ENCODE data around the gene DLX3. TPM values are rescaled to one million over a fixed set of nuclear protein-coding genes. Genes with fewer than 3 reads are reported as not detected.

The DLX3 gene
- total RNA-seq, 3 donors from 2014 or later (not counting 1 experiment from before 2014, with no cell fraction given): not detected

GRCh38 chr17:49990921-49991320 lies 4.1 kb downstream of the DLX3 start:
- intact Hi-C loops (cut with micrococcal nuclease): no loop called here
- DNase-seq (no peak), ATAC-seq (no peak)
- no peak overlapping the region for H3K27ac Mint-ChIP-seq
- H3K9me3 ChIP-seq (ENCODE audit: control insufficient read depth, insufficient read depth, low read length): no peaks in the 10 kb centered on the region
- H3K36me3 Mint-ChIP-seq: no peaks in the 10 kb centered on the region
- H3K36me3 ChIP-seq (ENCODE audit: control insufficient read depth, insufficient read depth, low read length): no peaks in the 10 kb centered on the region
- peaks cover 44% of the 10 kb centered on the region for H3K27me3 ChIP-seq (ENCODE audit: control insufficient read depth, insufficient read depth, low read length)
- H3K4me3 ChIP-seq (ENCODE audit: low read length): no peak overlapping the region
- no peak overlapping the region for H3K4me3 Mint-ChIP-seq
- no peaks in the 10 kb centered on the region for H3K9me3 Mint-ChIP-seq
- TF ChIP-seq, protein P1, sequence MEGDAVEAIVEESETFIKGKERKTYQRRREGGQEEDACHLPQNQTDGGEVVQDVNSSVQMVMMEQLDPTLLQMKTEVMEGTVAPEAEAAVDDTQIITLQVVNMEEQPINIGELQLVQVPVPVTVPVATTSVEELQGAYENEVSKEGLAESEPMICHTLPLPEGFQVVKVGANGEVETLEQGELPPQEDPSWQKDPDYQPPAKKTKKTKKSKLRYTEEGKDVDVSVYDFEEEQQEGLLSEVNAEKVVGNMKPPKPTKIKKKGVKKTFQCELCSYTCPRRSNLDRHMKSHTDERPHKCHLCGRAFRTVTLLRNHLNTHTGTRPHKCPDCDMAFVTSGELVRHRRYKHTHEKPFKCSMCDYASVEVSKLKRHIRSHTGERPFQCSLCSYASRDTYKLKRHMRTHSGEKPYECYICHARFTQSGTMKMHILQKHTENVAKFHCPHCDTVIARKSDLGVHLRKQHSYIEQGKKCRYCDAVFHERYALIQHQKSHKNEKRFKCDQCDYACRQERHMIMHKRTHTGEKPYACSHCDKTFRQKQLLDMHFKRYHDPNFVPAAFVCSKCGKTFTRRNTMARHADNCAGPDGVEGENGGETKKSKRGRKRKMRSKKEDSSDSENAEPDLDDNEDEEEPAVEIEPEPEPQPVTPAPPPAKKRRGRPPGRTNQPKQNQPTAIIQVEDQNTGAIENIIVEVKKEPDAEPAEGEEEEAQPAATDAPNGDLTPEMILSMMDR (IDR thresholded peaks at IDR 0.05): no peak
- peaks cover 23% of the 10 kb centered on the region for H3K4me1 ChIP-seq (ENCODE audit: control insufficient read depth, insufficient read depth, low read length)
- H3K27me3 Mint-ChIP-seq (ENCODE audit: low read depth in 2 of 2): peaks cover 73 to 79% of the 10 kb centered on the region in 2 donors
- WGBS (ENCODE audit: insufficient coverage): 92% methylated on average over 6 of the region's 8 CpGs
- H3K4me1 Mint-ChIP-seq: peaks cover 17 to 24% of the 10 kb centered on the region in 2 donors
- no peak overlapping the region for H3K27ac ChIP-seq (ENCODE audit: low read length)

DNA sequence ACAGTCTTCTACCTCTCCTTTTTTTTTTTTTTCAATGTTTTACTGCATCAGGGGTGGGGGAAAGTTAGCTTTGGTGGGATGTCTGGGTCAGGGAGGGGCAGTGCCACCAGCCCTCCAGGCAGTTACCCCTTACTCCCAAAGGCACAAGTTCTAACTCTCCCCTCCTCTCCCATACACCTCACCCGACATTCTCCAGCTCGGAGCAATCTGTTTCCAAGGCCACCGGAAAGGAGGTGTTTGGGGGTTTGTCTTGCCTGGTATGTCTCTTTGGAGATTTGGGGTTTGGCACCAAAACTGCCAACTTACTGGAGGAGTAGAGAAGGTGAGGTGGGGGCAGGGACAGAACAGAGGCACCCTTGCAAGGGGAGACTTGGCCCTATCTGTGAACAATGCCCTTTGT lies 4.7 kb downstream of the DLX3 start:
- no peak overlapping the region for H3K27ac Mint-ChIP-seq
- no peak overlapping the region for H3K4me3 ChIP-seq (ENCODE audit: low read length)
- H3K4me1 Mint-ChIP-seq: peaks cover 17 to 21% of the 10 kb centered on the region in 2 donors
- no peaks in the 10 kb centered on the region for H3K9me3 Mint-ChIP-seq
- no peaks in the 10 kb centered on the region for H3K36me3 ChIP-seq (ENCODE audit: control insufficient read depth, insufficient read depth, low read length)
- DNase-seq: no peak
- no peak overlapping the region for H3K4me3 Mint-ChIP-seq
- peaks cover 39% of the 10 kb centered on the region for H3K27me3 ChIP-seq (ENCODE audit: control insufficient read depth, insufficient read depth, low read length)
- intact Hi-C loops (cut with micrococcal nuclease): no loop called here
- no peak overlapping the region for H3K27ac ChIP-seq (ENCODE audit: low read length)
- H3K4me1 ChIP-seq (ENCODE audit: control insufficient read depth, insufficient read depth, low read length): peaks cover 23% of the 10 kb centered on the region
- no peaks in the 10 kb centered on the region for H3K36me3 Mint-ChIP-seq
- H3K9me3 ChIP-seq (ENCODE audit: control insufficient read depth, insufficient read depth, low read length): no peaks in the 10 kb centered on the region
- H3K27me3 Mint-ChIP-seq (ENCODE audit: low read depth in 2 of 2): peaks cover 68 to 73% of the 10 kb centered on the region in 2 donors
- TF ChIP-seq, protein P1 (IDR thresholded peaks at IDR 0.05): no peak
- 72% methylated on average over 2 of the region's 3 CpGs for WGBS (ENCODE audit: insufficient coverage)
- ATAC-seq: no peak

DNA sequence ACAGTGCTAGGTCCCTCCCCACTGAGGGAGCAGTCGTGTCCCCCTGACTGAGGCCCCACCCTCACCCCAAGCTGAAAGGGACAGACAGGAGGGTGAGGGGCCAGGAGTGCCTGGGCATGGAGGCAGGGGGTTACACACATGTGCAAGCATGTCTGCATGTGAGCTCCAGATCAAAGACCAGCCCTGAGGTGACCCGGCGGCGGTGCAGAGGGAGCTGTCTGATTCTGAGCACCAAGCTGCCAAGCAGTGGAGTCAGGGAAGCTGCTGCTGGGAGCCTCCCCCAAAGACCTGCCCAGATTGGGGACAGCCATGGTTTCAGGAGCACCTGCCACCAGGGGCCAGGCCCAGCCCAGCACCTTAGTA lies 5.5 kb downstream of the DLX3 start:
- no peak overlapping the region for H3K27ac Mint-ChIP-seq
- WGBS (ENCODE audit: insufficient coverage): 85% methylated on average over 4 of the region's 4 CpGs
- no peaks in the 10 kb centered on the region for H3K36me3 ChIP-seq (ENCODE audit: control insufficient read depth, insufficient read depth, low read length)
- no peak for ATAC-seq
- no peak overlapping the region for H3K4me3 ChIP-seq (ENCODE audit: low read length)
- H3K4me1 ChIP-seq (ENCODE audit: control insufficient read depth, insufficient read depth, low read length): peaks cover 14% of the 10 kb centered on the region
- no peaks in the 10 kb centered on the region for H3K9me3 ChIP-seq (ENCODE audit: control insufficient read depth, insufficient read depth, low read length)
- H3K27me3 ChIP-seq (ENCODE audit: control insufficient read depth, insufficient read depth, low read length): peaks cover 30% of the 10 kb centered on the region
- no peak for DNase-seq
- H3K4me3 Mint-ChIP-seq: no peak overlapping the region
- H3K36me3 Mint-ChIP-seq: no peaks in the 10 kb centered on the region
- no peak overlapping the region for H3K27ac ChIP-seq (ENCODE audit: low read length)
- intact Hi-C loops (cut with micrococcal nuclease): no loop called here
- TF ChIP-seq, protein P1 (IDR thresholded peaks at IDR 0.05): no peak
- peaks cover 8 to 13% of the 10 kb centered on the region in 2 donors for H3K4me1 Mint-ChIP-seq
- no peaks in the 10 kb centered on the region for H3K9me3 Mint-ChIP-seq
- peaks cover 63 to 66% of the 10 kb centered on the region in 2 donors for H3K27me3 Mint-ChIP-seq (ENCODE audit: low read depth in 2 of 2)

- no peak overlapping the region for H3K4me3 ChIP-seq (ENCODE audit: low read length)
- ATAC-seq (no peak), DNase-seq (no peak)
- Mint-ChIP-seq H3K27ac (no peak overlapping the region), H3K36me3 (no peaks in the 10 kb centered on the region), H3K4me1 (peaks cover 0 to 2% of the 10 kb centered on the region in 2 donors), H3K27me3 (ENCODE audit: low read depth in 2 of 2) (peaks cover 58 to 63% of the 10 kb centered on the region in 2 donors), H3K9me3 (no peaks in the 10 kb centered on the region), H3K4me3 (no peak overlapping the region)
- no peak overlapping the region for H3K27ac ChIP-seq (ENCODE audit: low read length)
- 20% methylated on average over 17 of the region's 17 CpGs for WGBS (ENCODE audit: insufficient coverage)
- intact Hi-C loops (cut with micrococcal nuclease): no loop called here
- TF ChIP-seq, protein P1 (IDR thresholded peaks at IDR 0.05): no peak
- H3K9me3 ChIP-seq (ENCODE audit: control insufficient read depth, insufficient read depth, low read length): no peaks in the 10 kb centered on the region
- peaks cover under 1% of the 10 kb centered on the region for H3K4me1 ChIP-seq (ENCODE audit: control insufficient read depth, insufficient read depth, low read length)
- H3K36me3 ChIP-seq (ENCODE audit: control insufficient read depth, insufficient read depth, low read length): no peaks in the 10 kb centered on the region
- peaks cover 21% of the 10 kb centered on the region for H3K27me3 ChIP-seq (ENCODE audit: control insufficient read depth, insufficient read depth, low read length)
Observed at GRCh38 chr17:49987681-49988441, 7.2 kb downstream of the DLX3 start.
